HG03039 (cell line): ENCODE data around the gene MSI2.

Experiments used
- ATAC-seq: cut with Tn5 transposase; IDR thresholded peaks from one replicate; pipeline ENCODE4 v1.9.1; 2021; ENCODE audit warnings: mild to moderate bottlenecking, moderate library complexity; ENCODE audit not compliant: unreplicated experiment

The MSI2 gene

DNA sequence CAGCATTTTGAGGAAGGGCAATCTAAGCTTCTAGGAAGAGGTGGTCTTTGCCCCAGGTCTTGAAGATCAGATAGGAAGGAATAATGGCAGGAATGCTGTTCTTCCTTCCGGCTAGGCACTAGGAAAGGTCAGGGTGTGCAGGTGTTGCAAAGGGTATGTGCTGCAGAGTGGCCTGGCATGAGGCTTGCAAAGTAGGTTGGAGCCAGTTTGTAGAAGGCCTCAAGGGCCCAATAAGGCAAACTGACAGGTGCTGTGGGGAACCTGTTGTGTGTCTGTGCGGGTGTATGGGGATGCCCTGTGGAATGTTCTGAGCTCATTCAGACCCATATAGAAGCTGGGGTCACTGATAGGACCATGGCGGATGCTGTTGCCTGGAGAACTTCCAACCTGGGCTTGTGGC lies 12.7 kb downstream of the MSI2 start:
- ATAC-seq: no peak

- no peak for ATAC-seq
Observed at GRCh38 chr17:57269598-57270255, 13.4 kb downstream of the MSI2 start.

DNA sequence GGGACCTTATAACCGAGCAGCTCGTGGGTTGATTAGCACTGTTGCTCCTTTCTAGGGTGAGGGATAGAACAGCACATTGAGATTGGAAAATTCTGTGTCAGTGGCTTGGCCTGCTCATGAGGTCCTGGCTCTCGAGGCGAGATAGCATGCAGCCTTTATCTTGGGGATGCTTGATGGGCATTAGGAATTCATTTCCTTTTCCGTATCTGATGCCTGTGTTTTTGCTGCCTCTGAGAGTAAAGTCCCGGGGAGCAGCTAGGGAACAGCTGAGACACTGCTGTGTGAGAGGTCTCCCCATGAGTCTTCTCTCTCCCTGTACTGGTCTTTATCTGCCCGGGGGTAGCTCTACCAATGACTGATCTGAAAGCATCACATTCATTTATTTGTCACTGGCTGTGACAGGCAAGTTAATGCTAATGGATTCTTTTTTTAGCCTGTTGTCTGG lies 14.5 kb downstream of the MSI2 start:
- ATAC-seq: no peak

GRCh38 chr17:57271821-57272220 lies 15.5 kb downstream of the MSI2 start:
- ATAC-seq: no peak

- ATAC-seq: no peak
Observed at GRCh38 chr17:57273490-57273889, 17.2 kb downstream of the MSI2 start.

- ATAC-seq: no peak
Observed at GRCh38 chr17:57274162-57274561, 17.8 kb downstream of the MSI2 start.

DNA sequence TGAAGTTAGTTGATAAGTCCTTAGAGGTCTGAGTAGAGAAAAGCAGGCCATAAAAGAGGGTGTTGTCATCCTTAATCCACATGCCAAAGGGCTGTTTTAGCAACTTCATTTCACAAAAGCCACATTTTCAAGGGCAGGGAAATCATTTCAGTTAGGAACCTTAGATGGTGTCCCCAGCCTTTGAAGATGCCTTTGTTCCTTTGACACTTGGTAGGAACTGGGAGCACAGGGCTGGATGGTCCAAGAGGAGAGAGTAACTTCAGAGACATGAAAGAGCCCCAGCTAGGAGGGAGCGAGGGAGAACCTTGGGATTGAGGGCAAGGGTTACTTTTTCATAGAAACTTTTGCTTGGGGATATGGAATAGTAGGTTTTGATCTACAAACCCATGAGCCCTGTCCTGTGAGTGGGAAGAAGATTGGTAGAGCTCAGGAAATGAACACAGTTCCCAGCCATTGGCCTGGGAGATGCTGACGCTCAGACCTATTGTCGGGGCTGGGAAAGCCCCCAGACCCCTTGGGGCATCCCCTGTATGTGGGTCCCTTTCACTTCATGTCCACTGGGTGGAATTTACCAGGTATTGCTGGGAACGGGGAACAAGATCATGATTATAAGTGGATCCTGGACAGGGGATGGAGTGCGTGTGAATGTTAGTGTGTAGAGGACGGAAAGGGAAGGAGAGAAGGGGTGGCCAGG lies 18.9 kb downstream of the MSI2 start:
- ATAC-seq: no peak

- ATAC-seq: no peak
Observed at GRCh38 chr17:57276621-57277020, 20.3 kb downstream of the MSI2 start.

- no peak for ATAC-seq
Observed at GRCh38 chr17:57277923-57278604, 21.7 kb downstream of the MSI2 start.

DNA sequence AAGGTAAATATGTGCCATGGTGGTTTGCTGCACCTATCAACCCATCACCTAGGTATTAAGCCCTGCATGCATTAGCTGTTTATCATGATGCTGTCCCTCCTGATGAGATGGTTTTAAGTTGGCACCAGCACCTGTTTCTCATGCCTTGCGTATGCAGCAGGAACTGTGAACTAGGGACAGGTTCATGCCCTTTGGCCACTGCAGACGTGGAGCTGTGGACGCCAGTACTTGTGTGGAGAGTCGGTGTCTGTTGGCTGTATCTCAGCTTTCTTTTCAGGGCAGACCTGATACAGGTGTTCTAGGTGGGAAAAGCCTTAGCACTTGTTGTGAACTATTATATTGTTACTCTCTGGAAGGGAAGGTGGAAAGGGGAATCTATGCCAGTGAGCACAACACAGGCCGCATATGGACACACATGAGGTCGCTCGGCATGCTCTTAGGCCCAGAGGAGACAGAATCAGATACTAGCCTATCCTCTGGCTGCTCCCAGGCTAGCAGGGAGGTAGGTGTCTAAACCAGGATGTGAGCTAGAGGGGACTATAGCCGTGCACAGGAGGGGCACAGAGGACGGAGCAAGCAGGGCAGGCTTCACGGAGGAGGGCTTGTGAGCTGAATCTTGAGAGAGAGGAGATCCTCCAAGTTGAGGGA lies 22.5 kb downstream of the MSI2 start:
- ATAC-seq: no peak

GRCh38 chr17:57279432-57279831 lies 23.1 kb downstream of the MSI2 start:
- no peak for ATAC-seq

GRCh38 chr17:57281887-57282286 lies 25.6 kb downstream of the MSI2 start:
- ATAC-seq: no peak

GRCh38 chr17:57282296-57282695 lies 26.0 kb downstream of the MSI2 start:
- no peak for ATAC-seq

GRCh38 chr17:57283203-57283971 lies 27.1 kb downstream of the MSI2 start:
- ATAC-seq: no peak

GRCh38 chr17:57284583-57284982 lies 28.3 kb downstream of the MSI2 start:
- no peak for ATAC-seq

DNA sequence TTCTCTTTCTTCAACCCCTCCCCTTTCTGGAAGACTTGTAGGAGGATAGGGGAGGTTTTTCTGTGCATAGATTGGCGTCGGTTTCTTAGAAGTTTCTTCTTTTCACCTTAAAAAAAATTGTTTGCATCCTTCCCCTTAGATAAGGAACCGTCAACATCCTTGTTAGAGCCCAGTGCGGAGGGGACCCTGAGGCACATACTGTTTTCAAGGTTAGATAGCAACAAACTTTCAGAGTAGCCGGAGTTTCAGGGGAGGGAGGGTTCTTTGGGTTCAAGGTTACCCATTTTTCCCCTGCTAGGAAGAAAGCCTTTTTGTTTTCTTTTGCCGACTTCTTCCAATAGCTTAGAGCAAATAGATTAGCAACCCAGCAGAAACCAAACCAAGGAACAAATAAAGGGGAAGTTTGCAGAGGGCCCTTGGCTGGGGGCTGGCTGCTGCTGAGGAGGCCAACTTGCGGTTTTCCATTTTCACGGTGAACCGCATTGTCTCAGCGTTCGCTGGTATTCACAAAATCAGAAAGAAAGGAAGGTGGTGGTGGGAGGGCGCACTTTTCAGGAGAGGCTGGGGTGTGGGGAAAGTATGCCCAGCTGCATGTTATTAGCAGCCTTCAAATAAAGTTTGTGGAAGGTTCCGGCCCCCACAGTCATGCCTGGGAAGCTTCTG lies 28.8 kb downstream of the MSI2 start:
- ATAC-seq: no peak

DNA sequence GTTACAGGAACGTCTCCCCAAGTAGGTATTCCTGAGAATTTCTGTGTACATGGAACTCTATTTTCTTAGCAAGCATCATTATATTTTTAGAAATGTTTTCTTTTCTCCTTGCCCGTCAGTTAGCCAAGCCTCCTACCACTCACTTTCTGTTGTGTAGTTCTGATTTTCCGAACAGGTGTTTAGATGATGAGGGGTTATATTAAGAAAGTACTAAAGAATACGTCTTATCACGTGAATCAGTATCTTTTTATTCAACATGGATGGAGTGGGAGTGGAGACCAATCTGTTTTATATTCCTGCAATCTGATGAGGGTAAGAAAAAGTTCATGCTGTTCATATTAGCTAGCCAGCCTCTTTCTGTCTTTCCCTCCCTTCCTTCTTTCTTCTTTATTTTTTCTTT lies 29.4 kb downstream of the MSI2 start:
- ATAC-seq: no peak

GRCh38 chr17:57286399-57287105 lies 30.2 kb downstream of the MSI2 start:
- no peak for ATAC-seq

DNA sequence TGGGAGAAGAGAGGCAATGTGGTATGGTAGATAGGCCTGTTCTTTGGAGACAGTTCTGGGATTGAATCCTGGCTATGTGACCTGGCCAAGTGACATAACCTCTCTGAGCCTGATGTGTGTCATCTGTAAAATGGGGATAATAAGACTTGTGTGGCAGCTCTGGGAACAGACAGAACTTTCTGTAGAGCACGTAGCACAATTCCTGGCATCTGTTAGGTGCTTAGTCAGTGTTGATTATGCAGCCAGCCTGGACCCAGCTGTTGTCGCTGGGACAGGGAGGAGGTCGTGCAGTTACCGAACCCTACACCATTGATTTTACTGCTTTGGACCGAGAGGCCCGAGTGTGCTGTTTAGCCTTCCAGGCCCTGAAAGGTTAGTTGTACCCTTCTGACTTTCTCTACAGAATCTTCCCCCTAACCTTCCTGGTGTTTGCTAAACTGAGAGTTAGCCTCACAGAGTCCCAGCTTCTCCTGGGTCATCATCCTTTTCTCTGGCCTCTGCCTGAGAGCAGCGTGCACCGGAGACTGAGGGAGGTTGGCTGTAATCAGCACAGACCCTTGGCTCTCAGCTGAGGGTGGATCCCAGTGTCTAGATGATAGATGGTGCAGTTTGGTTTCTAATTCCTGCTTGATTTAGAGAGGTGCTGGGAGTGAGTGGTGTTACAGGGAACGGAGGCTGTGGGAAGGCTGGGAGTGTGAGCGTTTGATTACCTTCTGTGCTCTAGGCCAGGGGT lies 31.9 kb downstream of the MSI2 start:
- ATAC-seq: no peak
